KMS-11 (cell line): Measurements from ENCODE around the gene OR56A3.

Source experiments
- H2AFZ ChIP-seq: fragments of 200-600 bp; sonication (generic); 2 replicates; pipeline ENCODE4 v1.6.1; 2016; ENCODE audit warnings: antibody characterized with exemption, mixed run types, low read depth
- H3K27ac ChIP-seq: fragments of 200-600 bp; sonication (generic); 2 replicates; pipeline ENCODE4 v1.6.1; 2016; ENCODE audit warnings: mild to moderate bottlenecking, mixed run types
- H3K27me3 ChIP-seq: fragments of 200-600 bp; sonication (generic); 2 replicates; pipeline ENCODE4 v1.6.1; 2017; ENCODE audit warnings: mild to moderate bottlenecking, low read depth, mixed run types, moderate library complexity; ENCODE audit not compliant: insufficient read depth
- H3K36me3 ChIP-seq: fragments of 200-600 bp; sonication (generic); 2 replicates; pipeline ENCODE4 v1.6.1; 2017; ENCODE audit warnings: mild to moderate bottlenecking, mixed run types; ENCODE audit not compliant: insufficient read depth
- H3K4me1 ChIP-seq: fragments of 200-600 bp; sonication (generic); 2 replicates; pipeline ENCODE4 v1.6.1; 2016; ENCODE audit warnings: mild to moderate bottlenecking, low read depth, mixed run types; ENCODE audit not compliant: poor library complexity, severe bottlenecking
- H3K4me2 ChIP-seq: fragments of 200-600 bp; sonication (generic); 2 replicates; pipeline ENCODE4 v1.7.0; 2016; ENCODE audit warnings: mild to moderate bottlenecking, mixed run types
- H3K4me3 ChIP-seq: fragments of 200-600 bp; sonication (generic); IDR thresholded peaks from 2 replicates; pipeline ENCODE4 v1.6.1; 2017; ENCODE audit warnings: low read depth, low read length, mixed read lengths; ENCODE audit not compliant: insufficient read depth
- H3K79me2 ChIP-seq: fragments of 200-600 bp; sonication (generic); 2 replicates; pipeline ENCODE4 v1.6.1; 2016; ENCODE audit warnings: low read depth, mixed run types; ENCODE audit not compliant: insufficient read depth
- H3K9ac ChIP-seq: fragments of 200-600 bp; sonication (generic); 2 replicates; pipeline ENCODE4 v1.6.1; 2016; ENCODE audit warnings: mild to moderate bottlenecking, mixed run types
- H4K20me1 ChIP-seq: fragments of 200-600 bp; sonication (generic); 2 replicates; pipeline ENCODE4 v1.6.1; 2016; ENCODE audit warnings: mild to moderate bottlenecking, mixed run types; ENCODE audit not compliant: insufficient read depth
- TF ChIP-seq, protein P1 (sequence below): fragments of 200-600 bp; sonication (generic); conservative IDR thresholded peaks from 2 replicates; pipeline ENCODE4 v1.6.1; 2017; ENCODE audit warnings: low read depth, mild to moderate bottlenecking, antibody characterized with exemption, low read length, moderate library complexity, mixed read lengths

OR56A3 gene

DNA sequence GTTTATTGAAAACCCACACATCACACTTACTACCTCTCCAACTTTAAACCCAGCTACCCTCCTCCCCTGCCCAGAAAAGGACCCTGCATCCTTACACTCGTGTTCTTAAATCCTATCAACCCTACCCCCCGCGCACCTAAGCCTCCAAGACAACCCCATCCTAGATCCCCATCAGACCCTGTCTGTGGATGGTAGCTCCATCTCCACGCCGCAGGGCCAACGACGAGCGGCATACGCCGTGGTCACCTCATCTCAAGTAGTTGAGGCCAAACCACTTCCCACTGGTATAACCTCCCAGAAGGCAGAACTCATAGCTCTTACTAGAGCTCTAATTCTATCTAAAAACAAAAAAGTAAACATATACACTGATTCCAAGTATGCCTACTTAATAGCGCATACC is 9.4 kb upstream of the OR56A3 start:
- Histone ChIP-seq H3K9ac (no peak overlapping the region), H3K4me2 (no peak overlapping the region), H2AFZ (no peak overlapping the region), H3K36me3 (no peaks in the 10 kb centered on the region), H3K27me3 (no peaks in the 10 kb centered on the region), H3K4me3 (no peak overlapping the region), H3K27ac (no peak overlapping the region), H3K4me1 (no peaks in the 10 kb centered on the region), H3K79me2 (no peaks in the 10 kb centered on the region), H4K20me1 (no peaks in the 10 kb centered on the region)
- TF ChIP-seq, protein P1, sequence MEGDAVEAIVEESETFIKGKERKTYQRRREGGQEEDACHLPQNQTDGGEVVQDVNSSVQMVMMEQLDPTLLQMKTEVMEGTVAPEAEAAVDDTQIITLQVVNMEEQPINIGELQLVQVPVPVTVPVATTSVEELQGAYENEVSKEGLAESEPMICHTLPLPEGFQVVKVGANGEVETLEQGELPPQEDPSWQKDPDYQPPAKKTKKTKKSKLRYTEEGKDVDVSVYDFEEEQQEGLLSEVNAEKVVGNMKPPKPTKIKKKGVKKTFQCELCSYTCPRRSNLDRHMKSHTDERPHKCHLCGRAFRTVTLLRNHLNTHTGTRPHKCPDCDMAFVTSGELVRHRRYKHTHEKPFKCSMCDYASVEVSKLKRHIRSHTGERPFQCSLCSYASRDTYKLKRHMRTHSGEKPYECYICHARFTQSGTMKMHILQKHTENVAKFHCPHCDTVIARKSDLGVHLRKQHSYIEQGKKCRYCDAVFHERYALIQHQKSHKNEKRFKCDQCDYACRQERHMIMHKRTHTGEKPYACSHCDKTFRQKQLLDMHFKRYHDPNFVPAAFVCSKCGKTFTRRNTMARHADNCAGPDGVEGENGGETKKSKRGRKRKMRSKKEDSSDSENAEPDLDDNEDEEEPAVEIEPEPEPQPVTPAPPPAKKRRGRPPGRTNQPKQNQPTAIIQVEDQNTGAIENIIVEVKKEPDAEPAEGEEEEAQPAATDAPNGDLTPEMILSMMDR, result no peak

DNA sequence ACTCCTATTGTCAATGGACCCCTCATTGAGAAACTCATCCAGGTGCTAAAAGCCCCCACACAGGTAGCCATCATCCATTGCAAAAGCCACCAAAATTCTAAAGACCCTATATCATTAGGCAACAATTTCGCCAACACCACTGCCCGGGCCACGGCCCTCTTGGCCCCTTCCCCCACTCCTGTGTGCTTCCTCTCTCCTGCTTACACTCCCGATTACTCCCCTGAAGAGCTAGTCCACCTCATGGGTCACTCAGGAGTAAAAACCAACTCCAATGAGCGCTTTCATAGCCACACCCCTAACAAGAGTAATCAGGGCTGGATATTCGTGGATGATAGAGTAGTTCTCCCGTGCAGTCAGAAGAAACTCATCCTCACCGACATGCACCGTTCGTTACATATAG is 8.9 kb upstream of the OR56A3 start:
- Histone ChIP-seq H2AFZ (no peak overlapping the region), H3K4me3 (no peak overlapping the region), H3K27ac (no peak overlapping the region), H3K4me2 (no peak overlapping the region), H3K36me3 (no peaks in the 10 kb centered on the region), H4K20me1 (no peaks in the 10 kb centered on the region), H3K4me1 (no peaks in the 10 kb centered on the region), H3K9ac (no peak overlapping the region), H3K79me2 (no peaks in the 10 kb centered on the region), H3K27me3 (no peaks in the 10 kb centered on the region)
- TF ChIP-seq, protein P1, result no peak

- Histone ChIP-seq H4K20me1 (no peaks in the 10 kb centered on the region), H3K27me3 (no peaks in the 10 kb centered on the region), H2AFZ (no peak overlapping the region), H3K4me3 (no peak overlapping the region), H3K9ac (no peak overlapping the region), H3K4me1 (no peaks in the 10 kb centered on the region), H3K36me3 (no peaks in the 10 kb centered on the region), H3K79me2 (no peaks in the 10 kb centered on the region), H3K4me2 (no peak overlapping the region), H3K27ac (no peak overlapping the region)
- TF ChIP-seq, protein P1, result no peak
Observed at GRCh38 chr11:5937868-5938602, 4.0 kb upstream of the OR56A3 start.

GRCh38 chr11:5938603-5938965 is 3.5 kb upstream of the OR56A3 start:
- TF ChIP-seq, protein P1, result no peak
- Histone ChIP-seq H3K79me2 (no peaks in the 10 kb centered on the region), H3K27me3 (no peaks in the 10 kb centered on the region), H3K9ac (no peak overlapping the region), H2AFZ (no peak overlapping the region), H3K4me3 (no peak overlapping the region), H3K36me3 (no peaks in the 10 kb centered on the region), H3K4me2 (no peak overlapping the region), H3K4me1 (no peaks in the 10 kb centered on the region), H4K20me1 (no peaks in the 10 kb centered on the region), H3K27ac (no peak overlapping the region)
